HG03460 (cell line): ENCODE data around the gene FGGY.
"Not testable (repeated sequence)": the region's sequence is repeated elsewhere in the genome, so short reads cannot be mapped to it uniquely, and the experiment has no call there.

Experiments used
- ATAC-seq: cut with Tn5 transposase; IDR thresholded peaks from one replicate; pipeline ENCODE4 v1.9.1; 2021; ENCODE audit not compliant: unreplicated experiment

Gene FGGY

DNA sequence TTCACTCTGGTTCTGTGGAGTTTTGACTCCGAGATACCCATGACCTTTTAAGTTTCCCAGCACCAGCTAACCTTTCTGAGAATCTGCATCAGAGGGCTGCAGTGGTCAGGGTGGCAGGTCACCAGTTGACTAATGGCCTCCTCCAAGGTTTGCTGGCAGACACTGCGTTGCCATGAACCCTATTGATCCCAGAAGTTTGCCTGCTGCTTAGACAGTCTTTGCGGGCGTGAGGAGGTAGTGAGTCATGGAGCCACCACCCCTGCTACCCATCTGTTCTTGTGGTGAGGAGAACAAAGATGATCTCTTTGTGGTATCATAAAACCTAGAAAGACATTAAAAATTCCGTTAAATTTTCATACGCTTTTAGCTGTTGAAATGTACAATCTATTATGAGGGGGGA lies 180.4 kb downstream of the FGGY start:
- no peak for ATAC-seq

DNA sequence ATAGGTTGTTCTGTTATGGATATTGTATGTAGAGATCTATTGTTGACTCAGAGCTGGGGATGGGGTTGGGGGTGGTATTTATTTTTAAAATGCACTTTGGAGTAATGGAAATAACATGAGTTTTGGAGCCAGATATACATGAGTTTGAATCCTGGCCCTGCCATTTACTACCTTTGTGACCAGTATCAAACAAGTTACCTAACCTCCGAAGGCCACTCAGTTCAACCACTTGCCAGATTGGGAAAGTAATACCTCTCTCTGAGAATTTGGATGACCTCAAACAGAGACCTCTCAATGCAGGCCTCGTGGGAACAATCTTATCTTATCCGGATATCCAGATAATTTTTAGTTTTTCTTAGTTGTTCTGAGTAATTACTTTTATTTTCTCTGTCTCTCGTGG lies 181.0 kb downstream of the FGGY start:
- ATAC-seq = no peak

DNA sequence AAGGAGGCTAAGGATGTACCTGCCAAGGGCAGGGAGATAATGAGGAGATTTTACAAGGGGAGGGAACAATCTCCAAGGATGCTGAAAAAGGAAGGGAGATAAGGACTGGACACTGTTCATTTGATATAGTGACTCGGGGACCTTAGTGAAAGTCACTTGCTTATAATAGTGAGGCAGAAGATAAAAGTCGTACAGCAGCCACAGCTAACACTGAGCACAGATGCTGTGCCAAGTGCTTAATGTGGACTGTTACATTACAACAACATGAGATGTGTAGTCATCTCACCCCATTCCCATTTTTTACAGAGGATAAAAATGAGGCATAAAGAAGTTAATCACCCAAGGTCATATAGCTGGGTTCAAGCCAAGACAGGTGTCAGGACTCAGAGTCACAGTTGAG lies 181.9 kb downstream of the FGGY start:
- ATAC-seq = no peak

DNA sequence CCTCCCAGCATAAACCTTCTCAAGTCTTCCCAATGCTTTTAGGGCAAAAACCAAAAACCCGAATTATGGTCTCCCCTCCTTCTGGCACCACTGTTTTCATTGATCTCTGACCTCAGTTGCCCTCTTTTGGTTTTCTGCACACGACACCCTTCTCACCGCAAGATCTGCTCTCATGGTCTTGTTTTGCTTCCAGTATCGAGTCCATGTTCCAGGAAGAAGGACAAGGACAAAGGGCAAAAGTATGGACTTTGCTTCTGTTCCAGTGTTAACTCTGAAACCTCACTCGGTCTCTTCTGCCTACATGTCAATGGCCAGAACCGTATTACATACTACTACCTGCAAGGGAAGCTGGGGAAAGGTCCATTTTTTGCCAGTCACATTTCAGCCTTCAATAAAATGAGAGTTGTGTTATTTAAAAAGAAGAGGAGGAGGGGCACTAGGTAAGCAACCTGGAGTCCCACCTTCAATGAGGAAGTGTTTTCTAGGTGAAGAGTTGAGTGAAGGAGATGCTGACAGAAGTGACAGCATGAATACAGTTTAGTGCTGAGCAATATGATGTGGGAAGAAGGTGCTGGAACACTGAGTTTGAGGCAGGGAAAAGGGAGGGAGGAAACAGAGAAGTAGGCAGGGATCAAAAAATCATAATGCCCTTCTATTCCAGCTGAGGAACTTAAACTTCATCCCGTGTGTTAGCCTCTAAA lies 183.4 kb downstream of the FGGY start:
- ATAC-seq = no peak

DNA sequence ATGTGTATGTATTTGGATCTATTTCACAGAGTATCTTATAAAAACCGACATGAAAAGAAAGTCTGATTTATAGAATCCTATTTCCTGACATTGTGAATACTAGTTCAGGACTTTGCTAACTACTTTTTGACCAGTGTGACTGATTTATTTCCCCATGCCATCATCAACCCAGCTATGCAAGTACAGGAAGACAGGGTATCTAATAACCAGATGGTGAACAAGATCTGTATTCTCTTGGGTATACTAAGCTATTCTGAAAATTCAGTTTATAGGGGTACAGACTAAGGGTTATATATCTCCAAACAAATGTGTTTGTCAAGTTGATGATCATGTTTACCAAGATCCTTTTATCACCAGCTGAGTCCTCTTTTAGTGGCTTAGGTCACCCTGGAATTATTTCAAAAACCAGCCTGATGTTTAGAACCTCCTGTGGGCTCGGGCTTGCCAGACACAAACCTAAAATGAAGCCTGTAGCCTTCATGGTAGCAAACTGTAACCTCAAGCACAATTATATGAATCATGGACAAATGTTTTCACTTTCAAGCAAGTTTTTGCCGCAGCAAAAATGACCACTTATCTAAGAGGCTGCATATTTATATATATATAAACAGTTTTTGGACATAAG lies 185.1 kb downstream of the FGGY start:
- no peak for ATAC-seq

DNA sequence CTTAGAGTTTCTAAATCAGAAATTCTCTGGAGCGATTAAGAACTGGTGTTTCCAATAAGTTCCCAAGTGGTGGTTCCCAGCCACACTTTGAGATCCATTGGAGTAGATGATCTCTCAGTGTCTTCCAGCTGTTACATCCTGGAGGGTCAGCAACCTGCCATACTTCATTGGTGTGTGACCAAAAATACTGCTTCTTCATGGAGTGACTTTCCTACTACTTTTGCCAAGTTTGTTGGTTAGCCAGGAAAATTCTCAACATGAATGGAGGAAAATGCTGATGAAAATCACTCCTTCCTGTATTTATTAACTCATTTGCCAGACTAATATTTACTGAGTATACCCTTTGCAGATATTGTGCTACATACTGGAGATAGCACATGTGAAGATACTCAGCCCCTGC lies 186.1 kb downstream of the FGGY start:
- ATAC-seq = no peak

DNA sequence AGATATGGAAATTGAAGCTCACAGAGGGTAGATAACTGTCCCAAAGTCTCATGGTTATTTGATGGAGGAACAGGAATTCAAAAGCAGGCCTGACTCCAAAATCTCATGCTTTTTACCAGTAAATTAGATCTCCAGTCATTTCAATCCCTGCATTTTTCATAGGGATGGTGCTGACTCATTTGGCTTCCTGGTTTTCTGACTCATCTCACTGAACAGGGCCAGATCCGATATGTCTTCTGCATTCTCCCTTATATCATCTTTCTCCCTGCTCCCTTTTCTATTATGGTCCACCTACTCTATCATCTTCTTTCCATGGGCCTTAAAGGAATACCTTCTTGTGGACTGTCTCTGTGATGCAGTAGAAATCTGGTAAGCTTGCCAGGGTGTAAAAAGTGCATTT lies 187.2 kb downstream of the FGGY start:
- ATAC-seq = no peak

DNA sequence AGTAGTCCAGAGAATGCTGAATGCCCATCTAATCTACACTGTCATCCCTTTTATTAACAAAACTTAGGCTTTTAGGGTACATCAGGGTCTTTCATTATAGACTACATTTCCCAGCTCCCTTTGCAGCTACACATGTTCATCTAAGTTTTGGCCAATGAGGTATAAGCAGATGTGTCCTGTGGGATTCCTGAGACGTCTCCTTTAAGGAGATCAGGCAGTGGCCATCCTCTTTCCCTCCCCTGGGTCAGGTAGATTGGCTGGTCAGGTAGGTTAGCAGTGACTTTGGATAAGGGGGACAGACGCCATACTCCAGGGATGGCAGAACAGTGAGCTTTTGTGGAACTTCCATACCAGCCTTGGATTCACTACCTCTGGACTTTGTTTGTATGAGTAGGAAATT lies 188.3 kb downstream of the FGGY start:
- ATAC-seq = no peak

DNA sequence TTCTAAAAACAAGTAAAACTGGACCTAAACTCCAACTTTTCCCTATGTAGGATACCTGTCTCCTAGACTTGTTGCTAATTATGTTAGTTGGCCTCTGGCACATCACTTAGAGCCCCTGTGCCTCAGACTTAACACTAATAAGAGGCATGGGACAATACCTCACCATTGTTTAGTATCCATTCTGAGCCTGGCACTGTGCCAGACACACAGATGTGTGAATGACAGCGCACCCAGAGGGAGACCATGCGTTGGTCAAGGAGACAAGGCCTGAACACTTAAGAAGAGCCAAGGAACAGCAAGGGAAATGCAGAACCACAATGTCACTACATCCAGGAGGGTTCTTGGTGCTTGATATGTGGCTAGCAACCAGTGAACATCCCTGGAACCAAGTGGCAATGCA lies 189.1 kb downstream of the FGGY start:
- ATAC-seq = no peak

DNA sequence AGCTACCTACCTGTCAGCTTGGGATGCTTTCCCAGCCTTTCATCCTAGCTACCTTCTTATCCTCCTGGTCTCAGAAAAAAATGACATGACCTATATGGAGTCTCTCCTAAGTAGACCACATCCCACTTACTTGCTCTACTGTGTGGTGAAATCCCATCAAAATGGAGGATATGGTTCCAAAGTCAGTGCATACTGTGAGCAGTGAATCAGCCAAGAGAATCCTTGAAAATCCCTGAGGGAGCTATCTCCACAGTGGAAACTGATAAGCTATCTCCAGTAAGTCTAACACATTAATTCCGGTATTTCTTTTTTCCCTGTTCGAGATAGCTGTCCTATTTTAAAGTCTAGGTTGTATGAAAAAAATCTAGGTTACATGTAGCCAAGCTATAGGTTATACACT lies 189.7 kb downstream of the FGGY start:
- no peak for ATAC-seq

DNA sequence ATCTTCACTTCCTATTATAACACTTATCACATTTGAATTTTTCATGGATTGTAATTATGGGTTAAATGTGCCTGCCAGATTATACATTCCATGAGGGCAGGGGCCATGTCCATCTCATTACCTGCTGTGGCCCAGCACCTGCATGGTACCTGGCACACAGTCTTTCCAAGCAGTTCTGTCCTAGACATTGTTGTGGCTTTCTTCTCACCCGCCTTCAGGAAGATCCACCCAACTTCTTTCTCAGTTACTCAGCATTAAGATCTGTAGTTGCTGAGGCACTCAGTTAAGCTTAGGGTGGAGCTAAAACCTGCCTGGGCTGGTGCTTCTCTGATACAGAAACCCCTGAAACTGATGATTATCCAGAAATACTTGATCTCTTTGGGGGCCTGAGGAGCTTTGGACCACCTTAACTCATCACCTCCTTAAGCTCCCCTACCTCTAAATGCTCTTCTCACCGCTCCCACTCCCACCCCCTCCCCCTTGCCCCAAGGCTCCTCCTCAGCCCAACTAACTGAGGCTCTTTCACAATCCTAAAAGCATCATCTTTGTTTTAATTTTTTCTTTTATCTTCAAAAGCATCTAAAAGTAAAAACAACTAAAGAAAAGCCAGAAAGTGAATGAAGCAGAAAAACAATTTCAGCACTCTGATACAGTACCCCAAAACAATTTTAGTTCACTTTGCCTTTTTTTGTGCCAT lies 190.6 kb downstream of the FGGY start:
- no peak for ATAC-seq

DNA sequence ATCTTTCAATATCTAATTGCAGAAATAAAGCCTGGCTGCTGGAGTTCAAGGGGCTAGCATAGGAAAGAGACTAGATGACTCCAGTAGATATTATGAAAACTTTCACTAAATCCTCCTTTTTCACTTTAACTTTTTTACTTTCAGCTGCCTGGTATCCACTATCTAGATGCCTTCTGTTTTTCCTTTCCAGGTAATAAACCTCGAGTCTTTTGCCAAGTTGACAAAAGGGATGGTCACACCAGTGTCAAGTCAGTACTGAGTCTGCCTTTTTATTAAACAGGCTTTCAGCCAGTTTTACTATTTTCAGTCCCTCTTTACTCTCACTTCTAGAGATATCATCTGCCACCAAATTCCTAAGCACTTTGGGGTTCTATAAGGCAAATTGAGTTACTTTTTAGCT lies 195.6 kb downstream of the FGGY start:
- no peak for ATAC-seq

DNA sequence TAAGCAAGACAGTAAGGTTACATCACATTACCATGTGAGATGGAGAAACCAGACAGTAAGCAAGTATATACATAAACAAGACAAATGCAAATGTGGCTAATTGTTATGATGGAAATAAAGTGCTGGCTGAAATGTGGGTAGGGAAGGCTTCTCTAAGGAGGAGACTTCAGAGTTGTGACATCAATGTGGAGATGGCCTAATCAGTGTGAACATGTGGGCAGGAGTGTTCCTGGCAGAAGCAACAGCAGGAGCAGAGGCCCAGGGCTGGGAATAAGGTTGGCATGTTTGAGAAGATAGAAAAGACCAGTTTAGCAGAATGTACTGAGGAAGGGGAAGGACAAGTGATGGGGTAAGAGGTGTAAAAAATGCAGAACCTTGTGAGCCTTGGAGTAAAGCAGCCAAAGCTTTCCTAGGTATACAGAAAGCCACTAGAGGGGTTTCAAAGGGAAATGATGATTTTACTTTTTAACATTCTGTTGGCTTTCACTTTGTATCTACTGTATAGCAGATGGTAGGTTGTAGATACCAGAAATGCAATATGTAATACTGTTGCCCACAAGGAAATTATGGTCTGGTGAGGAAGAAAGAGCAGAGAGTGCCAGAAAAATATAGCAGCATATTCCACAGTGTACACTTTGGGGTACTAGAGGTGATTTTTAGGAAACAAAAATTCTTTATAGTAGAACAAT lies 197.4 kb downstream of the FGGY start:
- no peak for ATAC-seq

DNA sequence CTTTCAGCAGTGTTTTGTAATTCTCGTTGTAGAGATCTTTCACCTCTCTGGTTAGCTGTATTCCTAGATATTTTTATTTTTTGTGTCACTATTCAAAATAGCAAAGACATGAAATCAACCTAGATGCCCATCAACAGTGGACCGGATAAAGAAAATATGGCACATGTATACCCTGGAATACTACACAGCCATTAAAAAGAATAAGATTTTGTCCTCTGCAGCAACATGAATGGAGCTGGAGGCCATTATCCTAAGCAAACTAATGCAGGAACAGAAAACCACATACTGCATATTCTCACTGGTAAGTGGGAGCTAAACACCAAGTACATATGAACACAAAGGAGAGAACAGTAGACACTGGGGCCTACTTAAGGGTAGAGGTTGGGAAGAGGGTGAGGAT lies 199.3 kb downstream of the FGGY start:
- not testable (repeated sequence) for ATAC-seq

DNA sequence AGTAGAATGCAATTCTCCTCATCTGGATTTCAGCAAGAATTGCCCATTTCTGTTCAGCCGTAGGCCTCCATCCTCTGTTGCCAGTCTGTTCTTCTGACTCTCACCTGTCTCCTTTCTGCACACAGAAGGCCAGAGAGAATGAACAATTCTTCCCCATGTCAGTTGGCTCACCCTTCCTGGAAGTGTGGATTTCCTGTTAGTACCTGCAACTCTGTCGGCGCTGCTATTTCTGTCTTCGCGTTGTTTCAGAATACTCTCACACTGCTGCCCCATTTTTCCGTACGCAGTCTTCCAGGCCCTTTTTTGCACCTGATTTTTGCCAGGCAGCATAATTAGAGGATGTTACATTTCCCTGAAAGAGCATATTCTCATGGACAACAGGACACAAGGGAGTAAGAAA lies 200.7 kb downstream of the FGGY start:
- no peak for ATAC-seq

DNA sequence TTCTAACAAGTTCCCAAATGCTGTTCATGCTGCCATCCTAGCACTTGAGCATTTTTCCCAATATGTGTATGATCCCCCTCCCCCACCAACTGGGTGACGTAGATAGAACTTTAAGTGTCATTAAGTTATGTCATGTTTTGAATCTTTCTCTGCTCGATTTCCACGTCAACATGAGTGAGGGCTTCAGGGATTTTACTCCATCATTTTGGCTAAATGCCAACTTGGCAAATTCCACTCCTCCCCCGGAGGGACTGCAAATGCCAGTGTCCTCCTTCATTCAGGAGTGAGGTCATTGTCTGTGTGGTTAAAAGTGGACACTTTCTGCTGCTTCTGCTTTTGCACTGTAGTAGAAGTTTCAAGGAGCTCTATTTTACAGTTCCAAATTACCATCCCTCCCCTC lies 201.7 kb downstream of the FGGY start:
- ATAC-seq = no peak

DNA sequence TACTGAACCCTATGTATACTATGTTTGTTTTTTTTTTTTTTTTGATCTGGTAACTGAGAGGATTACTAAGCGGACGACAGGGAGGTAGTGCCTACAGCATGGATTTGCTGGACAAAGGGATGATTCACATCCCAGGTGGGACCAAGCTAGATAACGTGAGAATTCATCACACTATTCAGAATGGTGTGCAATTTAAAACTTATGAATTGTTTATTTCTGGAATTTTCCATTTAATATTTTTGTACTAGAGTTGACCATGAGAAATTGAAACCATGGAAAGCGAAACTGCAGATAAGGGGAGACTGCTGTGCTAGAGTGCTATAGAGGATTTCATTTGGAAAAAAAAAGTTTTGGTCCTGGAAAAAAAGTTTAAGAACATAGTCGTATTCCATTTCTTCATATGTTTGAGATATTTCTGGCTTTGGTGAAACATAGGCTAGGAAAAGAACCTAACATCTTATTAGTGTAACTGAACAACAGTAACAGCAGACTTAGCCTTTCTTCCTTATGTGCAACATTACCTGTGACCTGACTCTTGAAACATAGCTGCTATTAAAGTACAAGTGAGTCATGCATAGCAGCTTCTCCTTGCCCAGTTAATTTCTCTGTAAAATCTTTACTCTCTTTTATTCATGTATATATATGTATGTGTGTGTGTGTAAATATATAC lies 202.5 kb downstream of the FGGY start:
- ATAC-seq = no peak

DNA sequence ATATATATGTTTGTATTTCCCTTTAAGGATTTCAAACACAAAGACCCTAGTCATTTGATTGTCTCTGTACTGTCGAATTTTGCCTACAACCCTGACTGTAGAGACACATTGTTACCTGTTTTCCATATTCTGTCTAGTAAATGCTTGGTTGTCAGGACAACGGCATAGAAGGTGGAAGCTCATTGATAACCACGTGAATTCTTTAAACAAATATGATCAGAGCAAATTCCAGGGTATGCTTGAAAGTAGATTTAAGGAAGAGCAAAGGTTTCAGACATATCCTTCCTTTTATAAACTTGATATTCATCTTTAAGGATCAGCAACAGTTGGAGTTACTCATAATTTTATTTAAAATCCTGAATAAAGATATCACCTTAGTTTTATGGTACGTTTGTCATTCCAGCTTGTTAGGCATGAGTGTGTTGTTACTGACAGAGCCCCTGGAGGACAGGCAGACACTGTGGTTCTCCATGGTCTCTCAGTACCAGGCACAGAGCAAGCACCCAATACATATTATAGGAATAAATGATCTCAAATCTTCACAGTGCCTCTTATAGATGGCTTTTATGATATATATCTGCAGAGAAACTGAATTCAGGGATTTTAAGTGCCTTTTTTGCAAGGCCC lies 203.2 kb downstream of the FGGY start:
- ATAC-seq = no peak

DNA sequence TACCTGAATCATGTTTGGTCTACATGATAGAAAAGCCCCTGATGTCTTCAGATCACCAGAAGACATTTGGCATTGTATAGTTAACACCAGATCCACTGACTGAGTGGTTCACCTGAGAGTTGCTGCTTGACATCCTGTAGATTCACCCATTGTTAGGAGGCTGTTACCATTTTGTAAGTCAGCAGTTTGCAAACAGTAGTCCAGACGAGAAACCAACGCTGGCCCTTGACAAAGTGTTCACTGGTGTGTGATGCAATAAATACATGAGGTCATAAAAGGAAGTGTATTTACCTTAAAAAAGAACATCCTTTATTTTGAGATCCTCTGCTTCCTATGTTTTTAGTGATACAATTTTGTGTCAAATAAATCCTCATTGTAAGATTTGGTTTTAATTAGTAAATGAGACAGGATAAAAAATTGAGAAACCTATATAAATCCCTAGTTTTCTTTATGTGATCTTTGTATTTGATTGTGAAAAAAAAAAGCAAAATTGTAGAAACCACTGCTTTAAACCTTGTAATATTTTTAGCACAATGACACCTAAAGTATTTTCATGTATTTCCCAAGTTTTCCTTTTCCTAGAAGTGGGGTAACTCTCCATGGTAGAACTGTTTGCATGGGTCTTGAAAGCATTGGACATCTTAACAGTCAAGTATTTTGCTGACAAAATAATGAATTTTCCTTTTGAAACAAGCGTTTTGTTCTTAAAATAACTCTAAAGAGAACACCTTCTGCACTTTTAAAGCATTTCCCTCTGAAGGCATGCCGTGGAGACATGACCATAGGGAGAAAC lies 204.3 kb downstream of the FGGY start:
- no peak for ATAC-seq
